GM21619 (cell line): ENCODE data around the gene PLA2G6.
"Not testable (repeated sequence)": the region's sequence is repeated elsewhere in the genome, so short reads cannot be mapped to it uniquely, and the experiment has no call there.

Source experiments
- ATAC-seq: cut with Tn5 transposase; IDR thresholded peaks from one replicate; pipeline ENCODE4 v1.9.1; 2021; ENCODE audit not compliant: unreplicated experiment

PLA2G6 gene

GRCh38 chr22:38169116-38169515 lies 12.5 kb downstream of the PLA2G6 start:
- ATAC-seq: no peak

GRCh38 chr22:38167988-38168407 lies 13.6 kb downstream of the PLA2G6 start:
- ATAC-seq: no peak

GRCh38 chr22:38165922-38166593 lies 15.6 kb downstream of the PLA2G6 start:
- ATAC-seq: no peak

GRCh38 chr22:38164551-38164918 lies 17.1 kb downstream of the PLA2G6 start:
- ATAC-seq: no peak

GRCh38 chr22:38163844-38164550 lies 17.6 kb downstream of the PLA2G6 start:
- ATAC-seq: no peak

- ATAC-seq: no peak
These were observed 18.5 kb downstream of the PLA2G6 start for GRCh38 chr22:38162881-38163843.

- no peak for ATAC-seq
These were observed 25.9 kb downstream of the PLA2G6 start for GRCh38 chr22:38155703-38156102.

- ATAC-seq: not testable (repeated sequence)
These were observed 27.1 kb downstream of the PLA2G6 start for GRCh38 chr22:38154563-38154915.

- ATAC-seq: no peak
These were observed 27.6 kb downstream of the PLA2G6 start for GRCh38 chr22:38153821-38154562.

- no peak for ATAC-seq
These were observed 30.5 kb downstream of the PLA2G6 start for GRCh38 chr22:38151126-38151500.

- ATAC-seq: no peak
These were observed 33.4 kb downstream of the PLA2G6 start for GRCh38 chr22:38148245-38148644.

GRCh38 chr22:38146166-38146565 lies 35.5 kb downstream of the PLA2G6 start:
- ATAC-seq: not testable (repeated sequence)

GRCh38 chr22:38144025-38144405 lies 37.6 kb downstream of the PLA2G6 start:
- ATAC-seq: no peak

- no peak for ATAC-seq
These were observed 39.0 kb downstream of the PLA2G6 start for GRCh38 chr22:38142606-38143005.

- no peak for ATAC-seq
These were observed 40.2 kb downstream of the PLA2G6 start for GRCh38 chr22:38141217-38141973.

GRCh38 chr22:38139901-38140300 lies 41.7 kb downstream of the PLA2G6 start:
- ATAC-seq: no peak

GRCh38 chr22:38138961-38139360 lies 42.7 kb downstream of the PLA2G6 start:
- no peak for ATAC-seq

- ATAC-seq: no peak
These were observed 43.5 kb downstream of the PLA2G6 start for GRCh38 chr22:38137876-38138687.

GRCh38 chr22:38136607-38137006 lies 45.0 kb downstream of the PLA2G6 start:
- ATAC-seq: no peak
